NCI-H774 (cell line): ENCODE results near the gene FEZF2.

Source experiments
- DNase-seq: peaks from one replicate; lab custom pipeline; 2025; lab: John Stamatoyannopoulos, UW

FEZF2 gene

DNA sequence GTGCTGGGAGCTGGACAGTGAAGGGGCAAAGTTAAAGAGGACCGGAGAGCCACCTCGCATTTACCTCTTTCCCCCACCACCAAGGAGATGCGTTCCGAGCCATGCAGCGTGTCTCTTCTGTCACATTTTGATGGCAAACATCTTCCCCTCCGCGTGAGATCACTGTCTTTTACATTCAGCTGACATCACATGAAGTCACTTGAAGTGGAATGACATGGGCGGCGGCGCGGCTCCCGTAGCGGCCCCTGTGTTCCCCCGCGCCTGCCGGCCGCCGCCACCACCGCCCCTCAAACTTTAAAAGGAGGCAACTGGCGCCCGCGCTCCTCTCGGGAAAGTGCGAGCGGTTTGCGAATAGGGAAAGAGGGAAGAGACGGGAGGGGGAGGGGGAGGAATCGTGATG is at the start of gene FEZF2:
Gene FEZF2 (minus strand): TSS at position 336 of the 400 bp plus-strand sequence. CDS start 682 bp downstream, outside the sequence.
- DNase-seq, result no peak

DNA sequence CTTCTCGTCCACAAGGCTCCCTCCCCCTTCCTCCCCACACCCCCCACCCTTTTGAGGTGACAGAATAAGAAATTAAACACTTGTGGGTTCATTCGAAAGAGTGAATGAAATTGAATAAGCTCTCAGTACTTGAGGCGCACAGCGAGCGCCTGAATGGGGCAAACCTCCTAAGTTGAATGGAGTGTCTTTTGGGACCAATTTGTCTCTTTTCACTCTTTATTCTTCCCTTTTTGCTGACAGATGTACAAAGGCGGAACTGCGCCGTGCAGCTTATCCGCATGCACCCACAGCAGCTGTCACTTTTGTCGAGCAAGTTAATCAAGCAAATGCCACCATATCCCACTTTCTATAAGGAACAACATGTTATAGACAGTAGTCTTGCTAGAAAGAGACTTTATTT is 47.9 kb upstream of the FEZF2 start:
- no peak for DNase-seq

DNA sequence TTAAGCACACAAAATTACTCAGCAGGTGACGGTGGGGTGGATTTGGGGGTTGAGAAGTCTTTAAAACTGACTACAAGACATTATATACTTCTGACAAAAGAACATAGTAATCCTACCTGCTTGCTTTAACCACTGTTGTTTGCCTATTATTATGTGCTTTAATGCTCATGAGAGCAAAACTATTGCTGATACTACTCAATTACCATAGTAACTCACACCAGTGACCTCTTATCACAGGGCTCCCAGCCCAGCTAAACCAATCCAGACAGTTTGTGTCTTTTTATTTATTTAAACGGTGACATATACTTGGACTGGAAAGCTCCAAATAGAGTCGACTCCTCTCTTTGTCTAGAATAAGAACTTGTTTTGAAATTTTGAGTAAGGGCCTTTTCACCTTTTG is 42.8 kb upstream of the FEZF2 start:
- DNase-seq, result no peak

DNA sequence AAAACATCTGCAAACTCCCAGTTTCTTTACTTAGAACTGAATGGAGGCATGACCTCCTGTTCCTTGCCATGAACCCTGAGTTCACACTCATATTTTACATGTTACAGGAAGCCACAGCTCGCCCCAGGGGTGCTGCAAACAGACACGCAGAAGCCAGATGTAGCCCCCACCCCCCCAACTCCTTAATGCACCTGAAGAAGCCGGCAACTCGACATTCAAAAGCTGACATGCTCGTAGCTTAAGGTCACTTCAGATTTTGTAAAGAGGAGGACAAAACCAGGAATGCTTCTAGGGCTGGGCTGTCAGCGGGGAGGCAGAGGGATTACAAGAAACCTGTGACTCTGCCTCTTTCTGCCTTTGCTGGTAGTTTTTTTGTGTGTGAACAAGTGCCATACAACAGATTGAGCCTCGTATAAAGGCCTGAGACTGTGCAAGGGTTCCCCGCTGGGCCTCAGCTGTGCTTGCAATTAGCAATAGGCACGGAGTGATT is 42.0 kb upstream of the FEZF2 start:
- DNase-seq, result no peak

DNA sequence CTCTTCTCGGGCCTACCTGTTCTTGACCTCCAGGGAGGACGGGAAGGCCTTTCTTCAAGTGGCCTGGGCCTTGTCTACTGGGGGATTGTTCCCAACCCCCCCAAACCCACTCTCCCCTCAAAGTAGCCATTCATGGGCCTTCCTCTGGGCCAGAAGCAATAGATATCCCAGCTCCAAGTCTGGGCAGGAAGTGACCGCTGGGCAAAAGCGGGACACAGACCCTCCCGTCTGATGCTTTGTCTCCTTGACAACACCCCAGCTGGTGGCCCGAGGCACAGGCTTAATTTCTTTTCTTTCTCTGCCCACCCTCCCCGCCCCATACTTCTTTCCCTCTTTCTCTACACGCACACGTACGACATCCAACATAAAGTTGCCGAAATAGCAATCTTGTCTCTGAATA is 41.4 kb upstream of the FEZF2 start:
- DNase-seq, result no peak

GRCh38 chr3:62413687-62414086 is 40.3 kb upstream of the FEZF2 start:
- DNase-seq, result no peak

DNA sequence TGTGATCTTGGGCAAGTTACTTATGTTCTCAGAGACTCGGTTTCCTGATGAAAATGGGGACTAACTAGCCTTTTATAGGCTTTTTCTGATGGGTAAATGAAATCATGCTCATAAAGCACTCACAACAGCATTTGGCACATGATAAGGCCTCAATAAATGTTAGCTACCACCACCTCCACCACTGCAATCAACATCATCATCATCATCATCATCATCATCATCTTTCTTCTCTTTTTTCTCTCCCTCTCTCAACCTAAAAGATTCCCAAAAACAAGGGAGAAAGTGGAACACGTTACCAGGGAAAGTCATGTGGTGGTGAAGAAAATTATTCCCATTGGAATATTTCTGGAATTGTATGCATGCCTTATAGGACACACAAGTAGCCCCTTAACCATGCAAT is 33.6 kb upstream of the FEZF2 start:
- no peak for DNase-seq

- DNase-seq, result no peak
Measured at GRCh38 chr3:62405566-62405965, 32.2 kb upstream of the FEZF2 start.

DNA sequence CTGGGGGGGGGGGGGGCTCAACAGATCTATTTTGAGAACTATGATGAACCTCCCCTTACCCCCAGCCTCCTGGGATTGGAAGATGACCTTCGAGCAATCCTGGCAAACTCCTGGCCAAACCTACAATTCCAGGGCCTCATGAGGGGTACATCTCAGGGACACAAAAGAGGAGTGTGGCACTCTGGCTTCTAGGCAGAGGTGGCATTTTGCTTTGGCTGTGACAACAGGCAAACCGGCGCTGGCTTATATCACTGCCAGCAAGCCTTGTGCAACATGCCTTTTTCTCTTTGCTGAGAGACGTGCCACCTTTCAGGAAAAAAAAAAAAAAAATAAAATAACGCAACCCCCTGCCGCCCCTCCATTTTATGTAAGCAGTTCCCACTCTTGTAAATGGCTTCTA is 31.8 kb upstream of the FEZF2 start:
- no peak for DNase-seq

GRCh38 chr3:62404321-62404720 is 31.0 kb upstream of the FEZF2 start:
- no peak for DNase-seq

DNA sequence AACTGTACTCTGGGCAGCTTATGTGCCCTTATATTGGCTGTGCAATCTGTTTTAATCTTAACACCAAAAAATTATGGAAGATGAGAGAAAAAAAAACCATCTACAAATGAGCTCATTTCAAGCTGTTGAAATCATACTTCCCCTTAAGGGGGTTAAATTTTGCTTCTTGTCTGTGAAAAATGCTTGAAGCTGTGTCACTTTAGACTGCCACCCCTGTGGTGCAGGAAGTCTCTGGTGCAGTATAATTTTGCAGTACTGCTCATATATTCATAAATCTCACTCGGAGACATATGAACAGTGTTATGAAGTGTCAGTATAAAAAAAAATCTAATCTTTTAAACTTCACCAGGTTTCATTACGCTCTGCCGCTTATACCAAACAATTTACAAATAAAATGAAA is 30.4 kb upstream of the FEZF2 start:
- DNase-seq, result no peak

GRCh38 chr3:62392626-62393292 is 19.4 kb upstream of the FEZF2 start:
- DNase-seq, result no peak

GRCh38 chr3:62387251-62387650 is 13.9 kb upstream of the FEZF2 start:
- no peak for DNase-seq

DNA sequence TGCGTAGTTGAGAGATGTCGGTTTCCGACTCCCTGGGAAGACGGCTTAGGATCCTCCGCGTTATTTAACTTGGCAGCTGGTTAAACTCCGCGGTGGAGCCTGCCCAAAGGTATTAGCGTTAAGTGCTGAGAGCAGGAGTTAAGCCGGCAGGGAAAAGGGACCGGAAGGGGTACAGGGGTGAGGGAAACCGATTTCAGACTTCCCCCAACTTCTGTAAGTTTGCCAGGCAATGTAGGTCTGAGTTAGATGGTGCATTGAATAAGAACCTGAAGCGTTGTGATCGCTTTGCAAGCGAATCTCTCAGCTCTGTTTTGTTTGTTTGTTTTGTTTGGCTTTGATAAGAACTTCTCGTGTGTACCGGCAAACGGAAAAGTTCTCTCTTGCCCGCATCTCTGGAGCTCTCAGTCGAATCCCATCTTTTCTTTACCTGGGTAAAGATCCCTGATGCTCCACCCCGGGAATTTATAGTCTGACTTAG is 6.0 kb upstream of the FEZF2 start:
- DNase-seq, result no peak

- DNase-seq, result no peak
Measured at GRCh38 chr3:62378921-62379320, 5.6 kb upstream of the FEZF2 start.

DNA sequence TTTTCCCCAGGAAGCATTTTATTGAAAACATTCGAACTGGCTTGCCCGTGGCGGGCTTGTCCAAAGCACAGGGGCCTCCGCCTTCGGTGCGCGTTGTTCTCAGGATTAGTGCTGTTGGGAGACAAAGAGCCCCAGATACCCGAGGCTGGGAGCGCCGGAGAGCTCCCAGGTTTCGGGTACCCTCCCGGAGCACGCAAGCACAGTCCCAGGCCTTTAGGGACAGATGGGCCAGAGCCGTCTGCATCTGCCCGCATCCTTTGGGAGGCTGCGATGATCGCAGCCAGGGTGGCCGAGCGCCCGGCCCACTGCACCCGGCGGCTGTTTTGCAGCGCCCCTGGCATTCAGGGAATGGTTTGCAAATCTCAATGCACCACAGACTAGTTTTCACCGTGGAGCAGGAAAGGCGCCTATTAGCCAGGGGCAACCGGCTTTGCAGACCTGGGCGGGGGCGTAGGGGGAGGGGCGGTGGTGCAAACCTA is 5.0 kb upstream of the FEZF2 start:
- no peak for DNase-seq

DNA sequence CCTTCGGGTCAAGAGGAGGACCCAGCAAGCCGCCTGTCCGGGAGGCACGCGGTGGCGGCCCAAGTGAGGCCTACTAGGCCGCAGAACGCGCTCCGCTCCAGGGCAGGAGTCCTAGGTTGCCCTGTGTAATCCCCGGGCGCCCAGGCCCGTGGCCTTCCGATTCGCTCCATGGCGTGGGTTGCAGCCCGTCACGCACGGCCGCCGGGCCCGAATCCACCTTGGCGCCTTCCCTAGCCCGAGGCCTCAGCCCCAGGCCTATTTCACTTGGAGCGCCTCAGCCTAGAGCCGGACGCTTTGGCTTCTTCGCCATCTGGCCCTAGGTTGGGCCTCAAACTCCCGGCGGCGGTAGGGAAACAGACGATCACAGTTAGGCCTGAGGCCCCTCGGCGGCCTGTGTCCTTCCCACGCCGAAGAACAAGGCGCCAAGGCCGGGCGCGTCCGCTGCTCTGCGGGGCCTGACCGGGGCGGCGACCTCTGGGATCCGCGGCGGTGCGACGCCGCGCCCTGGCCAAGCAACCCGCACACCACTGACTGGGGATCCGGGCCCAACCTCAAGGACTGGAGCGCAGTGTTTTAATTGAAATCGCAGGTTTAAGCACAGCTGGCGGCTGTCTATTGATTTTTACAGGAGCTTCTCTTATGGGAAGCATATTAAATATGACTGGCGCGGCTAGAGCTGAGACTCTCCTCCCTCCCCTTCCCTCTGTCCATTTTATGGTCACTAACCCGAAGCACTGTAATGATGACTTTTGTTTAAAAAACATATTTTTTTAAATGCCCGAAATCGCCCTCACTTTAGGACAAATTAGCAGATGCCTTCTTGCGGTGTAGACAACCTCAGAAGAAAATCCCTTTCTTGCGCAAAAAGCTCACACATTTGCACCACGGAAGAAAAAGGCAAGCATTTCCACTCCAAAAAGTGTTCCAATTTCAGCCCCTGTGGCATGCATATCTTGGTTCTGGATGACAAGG is 3.8 kb upstream of the FEZF2 start:
- DNase-seq, result no peak

GRCh38 chr3:62376454-62376720 is 3.0 kb upstream of the FEZF2 start:
- DNase-seq, result no peak

GRCh38 chr3:62375655-62376453 is 2.5 kb upstream of the FEZF2 start:
- no peak for DNase-seq

DNA sequence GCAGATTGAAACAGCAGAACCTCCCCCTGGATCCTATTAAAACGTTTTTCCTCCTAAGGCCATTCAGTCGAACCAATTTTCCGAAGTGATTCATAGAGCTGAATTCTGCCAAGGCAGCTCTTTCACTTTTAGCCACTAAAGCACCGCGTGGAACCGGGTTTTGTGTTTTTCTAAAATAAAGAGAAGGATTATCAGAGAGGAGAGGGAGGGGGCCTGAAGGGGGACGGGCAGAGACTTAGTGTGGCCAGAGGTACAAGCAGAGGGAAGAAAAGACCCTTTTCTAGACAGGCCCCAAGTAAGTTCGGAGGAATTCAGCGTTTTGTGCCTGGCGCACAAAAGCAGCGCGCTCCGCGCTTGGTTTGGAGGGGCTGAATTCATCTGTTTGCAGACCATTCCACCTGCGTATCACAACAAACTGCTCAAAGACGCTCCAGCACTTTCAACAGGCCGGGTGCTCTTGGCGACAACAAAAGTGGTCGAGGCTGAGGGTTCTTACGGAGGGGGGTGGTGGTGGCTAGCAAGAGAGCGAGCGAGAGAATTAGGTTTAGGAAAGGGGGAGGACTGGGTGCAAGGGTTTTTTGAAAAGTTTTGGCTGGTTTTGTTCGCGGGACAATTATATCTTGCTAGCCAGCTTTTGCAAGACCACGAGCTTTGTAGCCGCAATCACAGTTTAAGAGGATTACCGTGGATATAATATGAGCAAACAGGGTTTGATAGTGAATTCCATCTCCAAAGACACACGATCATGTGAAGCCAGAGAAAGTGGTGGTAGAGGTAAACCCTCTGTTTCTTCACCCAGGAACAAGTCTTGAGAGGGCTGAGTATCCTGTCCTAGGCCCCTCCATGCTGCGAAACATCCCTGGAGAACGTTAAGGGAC is 1.2 kb upstream of the FEZF2 start:
- DNase-seq, result no peak

- DNase-seq, result no peak
Measured at GRCh38 chr3:62373714-62374333, 474 bp upstream of the FEZF2 start.
